Vagina (tissue), 2 donors: Measurements from ENCODE around the gene PTGIS.

Source experiments
- POLR2AphosphoS5 ChIP-seq, 2 donors: sonication (generic); formaldehyde crosslinking; IDR thresholded peaks; one replicate each; pipeline ENCODE4 v1.9.0; 2017; ENCODE audit warnings: antibody characterized with exemption in 2 of 2, mild to moderate bottlenecking in 2 of 2, low read depth in 1 of 2; ENCODE audit not compliant: insufficient read depth in 1 of 2
- TF ChIP-seq, protein P1 (sequence below), 3 experiments: fragments of 450-650 bp in 2 of 3; fragments of 200-600 bp in 1 of 3; sonication (generic) in 1 of 3; IDR thresholded peaks; one replicate each; pipeline ENCODE4 v1.5.1; 2017 to 2019; ENCODE audit warnings: antibody characterized with exemption in 3 of 3, mild to moderate bottlenecking in 2 of 3, moderate library complexity in 2 of 3

DNA sequence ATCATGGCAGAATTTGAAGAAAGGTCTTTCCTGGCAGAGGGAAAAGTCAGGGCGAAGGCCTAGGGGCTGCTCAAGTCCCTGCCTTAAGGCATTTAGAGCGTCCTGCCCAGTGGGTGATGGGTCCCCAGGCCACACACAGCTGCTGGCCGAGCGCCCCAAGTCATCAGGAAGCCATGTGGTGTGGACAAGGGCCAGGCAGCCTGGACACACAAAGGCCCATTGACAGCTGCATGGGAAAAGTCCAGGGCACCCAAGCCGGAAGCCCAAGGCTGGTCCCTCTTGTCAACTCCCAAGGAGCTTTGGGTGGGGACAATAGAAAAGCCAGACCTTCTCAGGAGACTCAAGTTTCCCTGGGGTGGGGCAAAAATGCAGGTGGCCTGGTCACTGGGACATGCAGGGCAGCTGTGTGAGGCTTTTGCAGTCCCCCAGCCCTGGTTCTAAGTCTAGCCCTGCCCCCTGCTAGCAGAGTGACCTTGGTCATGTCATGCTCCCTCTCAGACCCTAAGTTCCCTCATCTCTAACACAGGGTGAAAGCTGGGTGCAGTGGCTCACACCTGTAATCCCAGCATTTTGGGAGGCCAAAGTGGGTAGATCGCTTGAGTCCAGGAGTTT, 44.3 kb upstream of the PTGIS start:
- TF ChIP-seq, protein P1, sequence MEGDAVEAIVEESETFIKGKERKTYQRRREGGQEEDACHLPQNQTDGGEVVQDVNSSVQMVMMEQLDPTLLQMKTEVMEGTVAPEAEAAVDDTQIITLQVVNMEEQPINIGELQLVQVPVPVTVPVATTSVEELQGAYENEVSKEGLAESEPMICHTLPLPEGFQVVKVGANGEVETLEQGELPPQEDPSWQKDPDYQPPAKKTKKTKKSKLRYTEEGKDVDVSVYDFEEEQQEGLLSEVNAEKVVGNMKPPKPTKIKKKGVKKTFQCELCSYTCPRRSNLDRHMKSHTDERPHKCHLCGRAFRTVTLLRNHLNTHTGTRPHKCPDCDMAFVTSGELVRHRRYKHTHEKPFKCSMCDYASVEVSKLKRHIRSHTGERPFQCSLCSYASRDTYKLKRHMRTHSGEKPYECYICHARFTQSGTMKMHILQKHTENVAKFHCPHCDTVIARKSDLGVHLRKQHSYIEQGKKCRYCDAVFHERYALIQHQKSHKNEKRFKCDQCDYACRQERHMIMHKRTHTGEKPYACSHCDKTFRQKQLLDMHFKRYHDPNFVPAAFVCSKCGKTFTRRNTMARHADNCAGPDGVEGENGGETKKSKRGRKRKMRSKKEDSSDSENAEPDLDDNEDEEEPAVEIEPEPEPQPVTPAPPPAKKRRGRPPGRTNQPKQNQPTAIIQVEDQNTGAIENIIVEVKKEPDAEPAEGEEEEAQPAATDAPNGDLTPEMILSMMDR (IDR thresholded peaks at IDR 0.05) = no peak
- TF ChIP-seq POLR2AphosphoS5 (IDR thresholded peaks at IDR 0.05; ENCODE audit: insufficient read depth in 1 of 2, low read depth in 1 of 2) = no peak
